ENCODE results near the gene GNG7. TPM values are rescaled to one million over a fixed set of nuclear protein-coding genes. Genes with fewer than 3 reads are reported as not detected.

The GNG7 gene
- total and polyA plus RNA-seq, 12 donors: 0.83 to 16.5 (median 7.8) TPM

DNA sequence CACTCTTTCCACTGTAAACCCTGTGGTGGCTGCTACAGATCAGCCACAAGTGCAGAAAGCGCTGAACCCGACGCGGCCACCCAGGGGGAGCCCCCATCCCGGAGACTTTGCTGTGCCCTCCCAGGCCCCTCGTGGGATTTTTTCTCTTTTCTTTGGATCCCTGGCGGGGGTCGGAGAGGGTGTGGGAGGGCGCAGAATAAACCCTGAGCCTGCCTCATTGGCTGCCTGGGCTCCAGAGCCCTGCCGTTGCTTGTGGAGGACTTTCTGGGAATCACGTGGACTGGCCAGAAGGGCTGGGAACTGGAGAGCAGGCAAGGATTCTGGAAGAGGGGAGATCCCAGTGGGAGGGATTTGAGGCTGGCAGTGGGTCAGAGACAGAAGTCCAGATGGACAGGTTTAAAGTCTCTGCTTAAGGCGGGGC lies 201.6 kb downstream of the GNG7 start:
- no peak for DNase-seq
- Histone ChIP-seq H3K4me3 (no peak overlapping the region), H3K9me3 (replicated peaks in 1 of 3) (no peaks in the 10 kb centered on the region), H3K36me3 (replicated peaks in 1 of 2) (no peaks in the 10 kb centered on the region), H3K27ac (no peak overlapping the region), H3K4me1 (replicated peaks in 1 of 2) (peaks cover 4 to 5% of the 10 kb centered on the region in 2 donors), H3K27me3 (no peaks in the 10 kb centered on the region)
- TF ChIP-seq POLR2A (IDR thresholded peaks at IDR 0.05): no peak
- TF ChIP-seq CTCF (IDR thresholded peaks at IDR 0.05): no peak
- intact Hi-C loops (cut with DNase I): no loop called here
- WGBS, 4 donors: 65 to 73% (median 69%) methylated on average over 10 to 12 of the region's 12 CpGs

DNA sequence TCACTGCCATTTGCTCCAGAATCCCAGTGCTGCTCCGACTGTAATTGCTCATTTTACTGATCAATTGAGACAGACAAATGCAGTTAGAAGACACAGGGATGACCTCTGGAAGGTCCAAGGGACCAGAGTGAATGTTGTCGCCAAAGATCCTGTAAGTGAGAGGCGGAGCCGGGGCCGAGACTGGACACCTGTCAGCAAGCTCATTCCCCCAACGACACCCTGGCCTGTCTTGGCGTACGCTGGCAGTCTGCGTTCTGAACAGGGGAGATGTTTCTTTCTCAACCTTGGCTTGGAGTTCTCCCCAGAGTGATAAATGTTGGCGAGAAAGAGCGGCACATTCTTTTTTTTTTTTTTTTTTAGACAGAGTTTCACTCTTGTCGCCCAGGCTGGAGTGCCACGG lies 202.3 kb downstream of the GNG7 start:
- H3K27ac ChIP-seq: no peak overlapping the region
- H3K27me3 ChIP-seq: no peaks in the 10 kb centered on the region
- no peak for DNase-seq
- no peaks in the 10 kb centered on the region for H3K9me3 ChIP-seq (replicated peaks in 1 of 3)
- 87 to 91% (median 88%) methylated on average over 13 of the region's 13 CpGs for WGBS, 4 donors
- intact Hi-C loops (cut with DNase I): no loop called here
- peaks cover 11 to 12% of the 10 kb centered on the region in 2 donors for H3K4me1 ChIP-seq (replicated peaks in 1 of 2)
- H3K36me3 ChIP-seq (replicated peaks in 1 of 2): no peaks in the 10 kb centered on the region
- no peak for TF ChIP-seq POLR2A (IDR thresholded peaks at IDR 0.05)
- TF ChIP-seq CTCF (IDR thresholded peaks at IDR 0.05): no peak
- no peak overlapping the region for H3K4me3 ChIP-seq

DNA sequence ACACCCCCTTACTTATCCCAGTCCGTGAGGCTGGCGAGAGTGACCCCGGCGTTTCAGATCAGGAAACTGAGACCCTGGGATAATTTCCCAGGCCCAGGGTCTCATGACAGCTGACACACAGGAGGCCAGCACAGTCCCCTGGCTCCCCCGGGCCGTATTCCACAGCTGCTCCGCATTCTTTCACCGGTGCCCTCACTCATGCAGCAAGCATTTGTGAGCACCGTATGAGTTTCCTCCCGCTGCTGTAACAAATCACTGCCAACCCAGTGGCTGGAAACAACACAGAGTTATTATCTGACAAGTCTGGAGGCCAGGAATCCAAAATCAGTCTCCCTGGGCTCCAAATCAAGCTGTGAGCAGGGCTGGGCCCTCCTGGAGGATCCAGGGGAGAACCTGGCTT lies 205.3 kb downstream of the GNG7 start:
- TF ChIP-seq POLR2A (IDR thresholded peaks at IDR 0.05): no peak
- TF ChIP-seq CTCF (IDR thresholded peaks at IDR 0.05): no peak
- intact Hi-C loops (cut with DNase I): loop anchor here in 1 of 2 donors (10.0 kb wide), 1 partner anchor 48 kb away; no protein-coding TSS in a partner anchor
- no peak for DNase-seq
- no peaks in the 10 kb centered on the region for H3K36me3 ChIP-seq (replicated peaks in 1 of 2)
- H3K27me3 ChIP-seq: no peaks in the 10 kb centered on the region
- H3K4me3 ChIP-seq: no peak overlapping the region
- H3K27ac ChIP-seq: no peak overlapping the region
- H3K9me3 ChIP-seq (replicated peaks in 1 of 3): no peaks in the 10 kb centered on the region
- H3K4me1 ChIP-seq (replicated peaks in 1 of 2): peaks cover 14 to 20% of the 10 kb centered on the region in 2 donors
- 78 to 97% (median 90%) methylated on average over 10 of the region's 10 CpGs for WGBS, 4 donors

DNA sequence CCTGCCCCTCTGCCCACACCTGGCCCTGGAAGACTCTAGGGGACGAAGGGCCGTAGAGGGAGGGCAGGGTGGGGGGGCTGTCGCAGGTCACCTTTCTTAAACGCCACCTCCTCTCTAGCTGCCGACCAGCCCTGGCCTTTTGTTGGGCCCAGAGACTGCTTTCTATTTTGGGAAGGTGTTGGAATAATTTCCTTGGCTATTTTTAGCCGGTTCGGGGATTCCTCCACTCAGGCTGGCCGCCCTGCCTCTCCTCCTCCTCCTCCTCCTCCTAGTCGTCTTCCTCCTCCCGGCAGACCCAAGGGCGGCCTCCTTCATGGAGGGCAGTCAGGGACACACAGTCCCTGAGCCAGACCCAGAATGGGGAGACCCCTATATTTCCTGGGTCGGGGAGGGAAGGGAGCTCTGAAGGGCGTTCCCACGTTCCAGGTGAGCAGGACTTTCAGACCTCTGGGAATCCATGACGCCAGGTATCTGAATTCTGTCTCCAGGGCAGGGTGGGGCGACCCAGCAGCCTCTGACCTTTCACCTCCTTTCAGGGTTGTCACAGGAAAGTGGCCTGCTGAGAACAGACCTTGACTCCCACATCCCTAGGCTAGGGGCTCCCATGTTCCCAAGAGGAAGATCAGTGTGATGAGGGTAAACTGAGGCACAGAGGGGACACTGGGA lies 206.7 kb downstream of the GNG7 start:
- Histone ChIP-seq H3K27me3 (no peaks in the 10 kb centered on the region), H3K4me1 (replicated peaks in 1 of 2) (peaks cover 14 to 26% of the 10 kb centered on the region in 2 donors), H3K9me3 (replicated peaks in 1 of 3) (no peaks in the 10 kb centered on the region), H3K36me3 (replicated peaks in 1 of 2) (no peaks in the 10 kb centered on the region), H3K4me3 (peak overlapping the region in 2 of 4 donors; percentile 50 to 61), H3K27ac (peak overlapping the region in 3 of 5 donors; percentile 77 to 88 (median 80))
- WGBS, 4 donors: 8 to 18% (median 15%) methylated on average over 12 to 16 of the region's 16 CpGs
- intact Hi-C loops (cut with DNase I): loop anchor here in 1 of 2 donors (10.0 kb wide), 1 partner anchor 49 kb away; no protein-coding TSS in a partner anchor
- TF ChIP-seq CTCF (IDR thresholded peaks at IDR 0.05) (no peak), POLR2A (IDR thresholded peaks at IDR 0.05) (no peak)
- peak in 6 of 7 donors; percentile 33 to 74 (median 64) for DNase-seq

Data from adrenal gland (tissue), 12 donors.